B cell (primary cell): Measurements from ENCODE around the gene HOXB9.

Experiments
- EZH2 ChIP-seq: IDR thresholded peaks from 2 replicates; pipeline ENCODE4 v1.6.1; 2012; ENCODE audit warnings: borderline replicate concordance, low read depth, mild to moderate bottlenecking, moderate library complexity, low read length; ENCODE audit not compliant: insufficient read depth, poor library complexity, severe bottlenecking
- TF ChIP-seq, protein P1 (sequence below): fragments of 200-600 bp; IDR thresholded peaks from one replicate; pipeline ENCODE4 v1.8.0; 2022; ENCODE audit warnings: antibody characterized with exemption, mild to moderate bottlenecking

DNA sequence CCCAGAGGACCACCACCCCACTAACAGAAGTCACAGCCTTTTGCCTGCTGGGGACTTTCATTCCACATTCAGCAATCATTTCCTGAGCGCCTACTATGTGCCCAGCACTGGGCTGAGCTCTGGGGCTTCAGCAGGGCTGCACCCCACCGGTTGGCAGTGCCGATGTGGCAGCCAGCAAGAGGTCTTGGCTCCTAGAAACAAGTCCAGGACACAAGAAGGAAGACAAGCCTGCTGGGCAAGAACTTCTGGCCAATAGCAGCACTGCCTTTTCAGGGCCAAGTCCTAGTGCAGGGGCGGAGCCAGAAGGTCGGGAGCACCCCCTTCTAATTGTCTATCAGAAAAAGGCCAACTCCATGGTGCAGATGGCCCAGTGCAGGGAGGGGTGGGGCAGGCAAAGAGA is 13.0 kb upstream of the HOXB9 start:
- TF ChIP-seq, protein P1, sequence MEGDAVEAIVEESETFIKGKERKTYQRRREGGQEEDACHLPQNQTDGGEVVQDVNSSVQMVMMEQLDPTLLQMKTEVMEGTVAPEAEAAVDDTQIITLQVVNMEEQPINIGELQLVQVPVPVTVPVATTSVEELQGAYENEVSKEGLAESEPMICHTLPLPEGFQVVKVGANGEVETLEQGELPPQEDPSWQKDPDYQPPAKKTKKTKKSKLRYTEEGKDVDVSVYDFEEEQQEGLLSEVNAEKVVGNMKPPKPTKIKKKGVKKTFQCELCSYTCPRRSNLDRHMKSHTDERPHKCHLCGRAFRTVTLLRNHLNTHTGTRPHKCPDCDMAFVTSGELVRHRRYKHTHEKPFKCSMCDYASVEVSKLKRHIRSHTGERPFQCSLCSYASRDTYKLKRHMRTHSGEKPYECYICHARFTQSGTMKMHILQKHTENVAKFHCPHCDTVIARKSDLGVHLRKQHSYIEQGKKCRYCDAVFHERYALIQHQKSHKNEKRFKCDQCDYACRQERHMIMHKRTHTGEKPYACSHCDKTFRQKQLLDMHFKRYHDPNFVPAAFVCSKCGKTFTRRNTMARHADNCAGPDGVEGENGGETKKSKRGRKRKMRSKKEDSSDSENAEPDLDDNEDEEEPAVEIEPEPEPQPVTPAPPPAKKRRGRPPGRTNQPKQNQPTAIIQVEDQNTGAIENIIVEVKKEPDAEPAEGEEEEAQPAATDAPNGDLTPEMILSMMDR: no peak
- no peak for TF ChIP-seq EZH2
